Lung microvascular endothelial cell (primary cell): ENCODE results near the gene IVD. TPM values are rescaled to one million over a fixed set of nuclear protein-coding genes. Genes with fewer than 3 reads are reported as not detected.
A peak's percentile ranks its signal among the peaks of the same experiment; 100 is the strongest.

ENCODE experiments used
- DNase-seq, 2 donors: peaks; one replicate each; pipeline versions ENCODE4 v3.0.0 to v3.0.0-alpha.2; 2010; ENCODE audit warnings: low read depth in 2 of 2
- total RNA-seq: library from RNA; depleted of rRNA; stranded (reverse); fragments of >200 nt; gene quantifications from 2 replicates; pipeline ENCODE4 v1.2.1, GENCODE V29; 2014

The IVD gene
- total RNA-seq, 1 donor from 2014 or later = 32.3 TPM

- peak in 1 of 2 donors; percentile 60 for DNase-seq
Observed at GRCh38 chr15:40372981-40373380, 32.6 kb upstream of the IVD start.

GRCh38 chr15:40377606-40378005 is 28.0 kb upstream of the IVD start:
- no peak for DNase-seq

- no peak for DNase-seq
Observed at GRCh38 chr15:40379374-40379773, 26.2 kb upstream of the IVD start.

- DNase-seq = peak; percentile 79 to 88
Observed at GRCh38 chr15:40379853-40380252, 25.7 kb upstream of the IVD start.

GRCh38 chr15:40380636-40381035 is 25.0 kb upstream of the IVD start:
- DNase-seq = no peak

GRCh38 chr15:40381818-40382529 is 23.6 kb upstream of the IVD start:
- DNase-seq = no peak

GRCh38 chr15:40382580-40383456 is 22.8 kb upstream of the IVD start, which contains the start of gene KNSTRN:
Gene KNSTRN (plus strand): TSS chr15:40382721. CDS start chr15:40382836, 115 bp downstream.
- DNase-seq = peak; percentile 92 to 94

- DNase-seq = no peak
Observed at GRCh38 chr15:40386480-40386879, 19.1 kb upstream of the IVD start.

- DNase-seq = peak in 1 of 2 donors; percentile 20
Observed at GRCh38 chr15:40388941-40389823, 16.4 kb upstream of the IVD start.

GRCh38 chr15:40389824-40390595 is 15.6 kb upstream of the IVD start:
- no peak for DNase-seq

GRCh38 chr15:40392986-40393948 is 12.3 kb upstream of the IVD start:
- no peak for DNase-seq

GRCh38 chr15:40397688-40398412 is 7.7 kb upstream of the IVD start:
- DNase-seq = no peak

- DNase-seq = no peak
Observed at GRCh38 chr15:40398413-40398873, 7.2 kb upstream of the IVD start.

- DNase-seq = no peak
Observed at GRCh38 chr15:40399370-40399769, 6.2 kb upstream of the IVD start.

- no peak for DNase-seq
Observed at GRCh38 chr15:40407330-40407990, 1.9 kb downstream of the IVD start.

- no peak for DNase-seq
Observed at GRCh38 chr15:40409366-40409765, 3.8 kb downstream of the IVD start.

- no peak for DNase-seq
Observed at GRCh38 chr15:40410476-40410875, 4.9 kb downstream of the IVD start.

GRCh38 chr15:40412095-40412759 is 6.6 kb downstream of the IVD start:
- DNase-seq = no peak
